Caco-2 (cell line): ENCODE data around the gene NFIC. TPM values are rescaled to one million over a fixed set of nuclear protein-coding genes. Genes with fewer than 3 reads are reported as not detected.
"Not testable (repeated sequence)": the region's sequence is repeated elsewhere in the genome, so short reads cannot be mapped to it uniquely, and the experiment has no call there.

ENCODE experiments used
- BruUV-seq: library from RNA; stranded (reverse); fragments of 400-500 nt; replicated peaks from 2 replicates; lab custom pipeline; 2021; lab: Mats Ljungman, UMichigan
- CTCF ChIA-PET: fragments of 300-600 bp; sonication (Branson Sonifier 250); formaldehyde crosslinking; loops from one replicate; lab custom pipeline; 2022; ENCODE audit warnings: antibody characterized with exemption; lab: Charles Lee
- POLR2A ChIA-PET: fragments of 300-600 bp; sonication (Branson Sonifier 250); formaldehyde crosslinking; loops from one replicate; lab custom pipeline; 2022; ENCODE audit warnings: antibody characterized with exemption; lab: Charles Lee
- DNase-seq, 2 experiments: peaks; one replicate each; pipeline versions ENCODE4 v3.0.0 to v3.0.0-alpha.2; 2020 to 2022
- H3K27me3 ChIP-seq: replicated peaks from 2 replicates; pipeline ENCODE4 v1.6.0; 2011; ENCODE audit warnings: low read length; ENCODE audit not compliant: control insufficient read depth, insufficient read depth
- H3K36me3 ChIP-seq: 2 replicates; pipeline ENCODE4 v1.5.1; 2011; ENCODE audit warnings: low read length; ENCODE audit not compliant: control insufficient read depth, insufficient read depth
- H3K4me1 ChIP-seq: fragments of 250-450 bp; sonication (Bioruptor Pico); 2 replicates; pipeline ENCODE4 v1.5.1; 2020; ENCODE audit warnings: mild to moderate bottlenecking
- H3K4me3 ChIP-seq: 2 replicates; pipeline ENCODE4 v1.5.1; 2011; ENCODE audit warnings: low read depth, mild to moderate bottlenecking, control low read depth, low read length
- H3K9me3 ChIP-seq: fragments of 250-450 bp; sonication (Bioruptor Pico); 2 replicates; pipeline ENCODE4 v1.5.1; 2020; ENCODE audit warnings: mild to moderate bottlenecking, moderate library complexity
- H3K27ac Mint-ChIP-seq: one replicate; pipeline ENCODE4 v1.8.0; 2022; ENCODE audit warnings: mixed read lengths; ENCODE audit not compliant: unreplicated experiment
- H3K27me3 Mint-ChIP-seq: one replicate; pipeline ENCODE4 v1.8.0; 2022; ENCODE audit warnings: mixed read lengths; ENCODE audit not compliant: insufficient read depth, unreplicated experiment
- H3K36me3 Mint-ChIP-seq: one replicate; pipeline ENCODE4 v1.8.0; 2022; ENCODE audit warnings: mild to moderate bottlenecking, mixed read lengths; ENCODE audit not compliant: insufficient read depth, unreplicated experiment
- H3K4me1 Mint-ChIP-seq: one replicate; pipeline ENCODE4 v1.8.0; 2022; ENCODE audit warnings: low read depth, mixed read lengths; ENCODE audit not compliant: unreplicated experiment
- H3K4me3 Mint-ChIP-seq: one replicate; pipeline ENCODE4 v1.8.0; 2022; ENCODE audit warnings: mild to moderate bottlenecking, moderate library complexity, mixed read lengths; ENCODE audit not compliant: unreplicated experiment
- H3K9me3 Mint-ChIP-seq: one replicate; pipeline ENCODE4 v1.8.0; 2022; ENCODE audit warnings: mixed read lengths; ENCODE audit not compliant: unreplicated experiment
- CTCF ChIP-seq, 2 experiments: fragments of 200-600 bp in 1 of 2; IDR thresholded peaks; 1 replicate in 1 of 2; 2 replicates in 1 of 2; pipeline versions ENCODE4 v1.5.1 to v1.8.0; 2011 to 2022; ENCODE audit warnings: antibody characterized with exemption in 1 of 2, control low read depth in 1 of 2, inconsistent platforms in 1 of 2, low read depth in 1 of 2, low read length in 1 of 2, mild to moderate bottlenecking in 1 of 2, moderate library complexity in 1 of 2; ENCODE audit not compliant: insufficient read depth in 1 of 2, severe bottlenecking in 1 of 2, unreplicated experiment in 1 of 2
- intact Hi-C: fragments of 100-400 bp; cut with micrococcal nuclease; formaldehyde crosslinking; loops from one replicate; pipeline ENCODE4 v1.10.0; 2022; ENCODE audit not compliant: unreplicated experiment
- total RNA-seq: library from RNA; stranded (reverse); gene quantifications from 2 replicates; pipeline ENCODE4 v1.2.3, GENCODE V29; 2022

Gene NFIC
- total RNA-seq, 1 experiment from 2014 or later = 5.1 TPM

GRCh38 chr19:3398900-3399278 is 32.5 kb downstream of the NFIC start:
- no peak for DNase-seq
- CTCF ChIA-PET = no interaction called here
- POLR2A ChIA-PET = no interaction called here
- no peak overlapping the region for H3K27ac Mint-ChIP-seq
- BruUV-seq = no TSS peak
- H3K9me3 ChIP-seq = no peaks in the 10 kb centered on the region
- TF ChIP-seq CTCF (IDR thresholded peaks at IDR 0.05; ENCODE audit: insufficient read depth in 1 of 2, low read depth in 1 of 2, low read length in 1 of 2, severe bottlenecking in 1 of 2, unreplicated experiment in 1 of 2) = no peak
- H3K4me1 ChIP-seq = 0 out of 2 replicates have a peak, but pooled peaks cover 3% of the 10 kb centered on the region
- H3K4me3 Mint-ChIP-seq = no peak overlapping the region
- H3K4me1 Mint-ChIP-seq = no peaks in the 10 kb centered on the region
- no peaks in the 10 kb centered on the region for H3K9me3 Mint-ChIP-seq
- H3K36me3 ChIP-seq = no peaks in the 10 kb centered on the region
- no peaks in the 10 kb centered on the region for H3K27me3 ChIP-seq
- no peaks in the 10 kb centered on the region for H3K36me3 Mint-ChIP-seq
- H3K27me3 Mint-ChIP-seq = peaks cover 3% of the 10 kb centered on the region
- H3K4me3 ChIP-seq = no peak overlapping the region
- intact Hi-C loops = no loop called here

- H3K27ac Mint-ChIP-seq, H3K36me3 ChIP-seq: not testable (repeated sequence)
Measured at GRCh38 chr19:3399311-3399710, 32.9 kb downstream of the NFIC start.

GRCh38 chr19:3401004-3401768 is 34.8 kb downstream of the NFIC start:
- 0 out of 2 replicates have a peak, but pooled peaks cover 3% of the 10 kb centered on the region for H3K4me1 ChIP-seq
- Mint-ChIP-seq H3K9me3 (no peaks in the 10 kb centered on the region), H3K4me3 (no peak overlapping the region), H3K4me1 (no peaks in the 10 kb centered on the region), H3K36me3 (no peaks in the 10 kb centered on the region), H3K27ac (no peak overlapping the region), H3K27me3 (peaks cover 3% of the 10 kb centered on the region)
- no peaks in the 10 kb centered on the region for H3K36me3 ChIP-seq
- H3K27me3 ChIP-seq = no peaks in the 10 kb centered on the region
- POLR2A ChIA-PET = no interaction called here
- no peak overlapping the region for H3K4me3 ChIP-seq
- DNase-seq = no peak
- CTCF ChIA-PET = no interaction called here
- H3K9me3 ChIP-seq = no peaks in the 10 kb centered on the region
- TF ChIP-seq CTCF (IDR thresholded peaks at IDR 0.05; ENCODE audit: insufficient read depth in 1 of 2, low read depth in 1 of 2, low read length in 1 of 2, severe bottlenecking in 1 of 2, unreplicated experiment in 1 of 2) = no peak
- no TSS peak for BruUV-seq
- intact Hi-C loops = no loop called here

More at GRCh38 chr19:3399311-3399710, 32.9 kb downstream of the NFIC start:
- BruUV-seq, DNase-seq, H3K36me3 Mint-ChIP-seq, CTCF ChIA-PET, intact Hi-C loops, H3K9me3 ChIP-seq, POLR2A ChIA-PET, H3K4me3 Mint-ChIP-seq, H3K9me3 Mint-ChIP-seq, H3K27me3 ChIP-seq, H3K4me1 Mint-ChIP-seq, H3K4me1 ChIP-seq, H3K4me3 ChIP-seq, H3K27me3 Mint-ChIP-seq: not testable (repeated sequence)
